ENCODE measurements around the gene METTL23. TPM values are rescaled to one million over a fixed set of nuclear protein-coding genes. Genes with fewer than 3 reads are reported as not detected.
A peak's percentile ranks its signal among the peaks of the same experiment; 100 is the strongest.

The METTL23 gene
- total and polyA plus RNA-seq, 8 donors = 14.4 to 34.1 (median 21.8) TPM

- Histone ChIP-seq H3K4me3 (no peak overlapping the region), H3K36me3 (no peaks in the 10 kb centered on the region), H3K27ac (peak overlapping the region in 3 of 4 donors; percentile 49 to 76 (median 70)), H3K4me1 (peaks cover 0 to 6% (median 0%) of the 10 kb centered on the region in 3 donors), H3K27me3 (no peaks in the 10 kb centered on the region), H3K9me3 (no peaks in the 10 kb centered on the region)
- TF ChIP-seq CTCF (IDR thresholded peaks at IDR 0.05) = no peak
- FAIRE-seq = no peak
- WGBS, 2 donors = 83 to 87% methylated on average over 26 of the region's 26 CpGs
- ATAC-seq = peak in 3 of 4 donors; percentile 10 to 39 (median 31)
- DNase-seq = no peak
- intact Hi-C loops (cut with DNase I) = no loop called here
Observed at GRCh38 chr17:76687298-76688164, 39.1 kb upstream of the METTL23 start.

GRCh38 chr17:76688165-76688622 lies 38.4 kb upstream of the METTL23 start:
- no peak overlapping the region for H3K4me3 ChIP-seq
- FAIRE-seq = no peak

GRCh38 chr17:76689859-76690258 lies 36.8 kb upstream of the METTL23 start:
- intact Hi-C loops (cut with DNase I) = no loop called here
- no peak for DNase-seq
- TF ChIP-seq CTCF (IDR thresholded peaks at IDR 0.05) = no peak

More at GRCh38 chr17:76688165-76688622, 38.4 kb upstream of the METTL23 start:
- H3K27me3 ChIP-seq = no peaks in the 10 kb centered on the region
- no peaks in the 10 kb centered on the region for H3K9me3 ChIP-seq
- no peak for DNase-seq
- no peak for TF ChIP-seq CTCF (IDR thresholded peaks at IDR 0.05)
- 64 to 86% methylated on average over 11 of the region's 11 CpGs for WGBS, 2 donors
- peak in 3 of 4 donors; percentile 14 to 48 (median 44) for ATAC-seq
- H3K4me1 ChIP-seq = peaks cover 0 to 6% (median 0%) of the 10 kb centered on the region in 3 donors
- H3K36me3 ChIP-seq = no peaks in the 10 kb centered on the region
- intact Hi-C loops (cut with DNase I) = no loop called here
- H3K27ac ChIP-seq = peak overlapping the region in 3 of 4 donors; percentile 49 to 76 (median 70)

DNA sequence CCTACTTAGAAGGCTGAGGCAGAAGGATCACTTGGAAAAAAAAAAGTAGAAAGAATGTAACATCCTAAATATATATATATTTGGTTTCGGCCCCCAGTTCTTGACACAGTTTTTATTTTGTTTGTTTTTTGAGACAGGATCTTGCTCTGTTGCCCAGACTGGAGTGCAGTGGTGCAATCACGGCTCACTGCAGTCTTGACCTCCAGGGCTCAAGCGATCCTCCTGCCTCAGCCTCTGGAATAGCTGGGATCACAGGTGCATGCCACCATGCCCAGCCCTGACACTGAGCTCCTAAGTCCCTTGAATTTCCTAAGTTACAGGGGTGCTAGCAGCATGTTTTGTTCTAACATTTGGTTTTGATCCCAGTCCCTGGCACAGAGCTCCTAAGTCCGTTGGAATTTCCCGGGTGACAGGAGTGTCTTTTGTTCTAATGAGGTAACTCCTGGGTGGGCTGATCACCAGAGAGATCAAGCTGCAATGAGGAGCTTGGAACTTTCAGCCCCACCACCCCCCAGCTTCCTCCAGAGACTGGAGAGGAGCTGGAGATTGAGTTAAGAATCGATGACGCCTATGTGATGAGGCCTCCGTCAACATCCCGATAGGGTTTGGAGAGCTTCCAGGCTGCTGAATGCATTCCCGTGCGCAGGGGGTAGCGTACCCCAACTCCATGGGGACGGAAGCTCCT lies 35.9 kb upstream of the METTL23 start:
- peak in 1 of 6 donors; percentile 21 for DNase-seq
- intact Hi-C loops (cut with DNase I) = no loop called here
- H3K9me3 ChIP-seq = no peaks in the 10 kb centered on the region
- ATAC-seq = no peak
- H3K4me3 ChIP-seq = no peak overlapping the region
- H3K36me3 ChIP-seq = no peaks in the 10 kb centered on the region
- H3K27ac ChIP-seq = peak overlapping the region in 1 of 4 donors; percentile 28
- FAIRE-seq = no peak
- 83 to 85% methylated on average over 13 of the region's 13 CpGs for WGBS, 2 donors
- peaks cover 0 to 6% (median 0%) of the 10 kb centered on the region in 3 donors for H3K4me1 ChIP-seq
- TF ChIP-seq CTCF (IDR thresholded peaks at IDR 0.05) = no peak
- no peaks in the 10 kb centered on the region for H3K27me3 ChIP-seq

More at GRCh38 chr17:76689859-76690258, 36.8 kb upstream of the METTL23 start:
- Histone ChIP-seq H3K27ac (no peak overlapping the region), H3K9me3 (no peaks in the 10 kb centered on the region), H3K27me3 (no peaks in the 10 kb centered on the region), H3K4me3 (no peak overlapping the region), H3K36me3 (no peaks in the 10 kb centered on the region), H3K4me1 (peaks cover 0 to 6% (median 0%) of the 10 kb centered on the region in 3 donors)
- ATAC-seq = no peak
- WGBS, 2 donors = 86 to 87% methylated on average over 11 of the region's 11 CpGs
- FAIRE-seq = no peak

All from pancreas (tissue), 10 donors.